DND-41 (cell line): ENCODE data around the gene SCRN1.

ENCODE experiments used
- ATAC-seq: fragments of 200-7000 bp; cut with Tn5 transposase; 3 replicates; pipeline ENCODE4 v1.9.1; 2021; ENCODE audit warnings: low read depth; ENCODE audit not compliant: insufficient read depth
- DNase-seq: peaks from one replicate; pipeline ENCODE4 v3.0.0-alpha.2; 2020
- H2AFZ ChIP-seq: 2 replicates; pipeline ENCODE4 v1.6.0; 2012; ENCODE audit warnings: low read depth, low read length
- H3K27ac ChIP-seq: 2 replicates; pipeline ENCODE4 v1.5.1; 2012; ENCODE audit warnings: low read length, inconsistent platforms
- H3K27me3 ChIP-seq: fragments of 200-600 bp; sonication (generic); 2 replicates; pipeline ENCODE4 v1.6.0; 2012; ENCODE audit warnings: low read length, mild to moderate bottlenecking, inconsistent platforms; ENCODE audit not compliant: insufficient read depth, poor library complexity
- H3K36me3 ChIP-seq: 2 replicates; pipeline ENCODE4 v1.5.1; 2012; ENCODE audit warnings: low read length, inconsistent platforms; ENCODE audit not compliant: insufficient read depth
- H3K4me1 ChIP-seq: 2 replicates; pipeline ENCODE4 v1.5.1; 2012; ENCODE audit warnings: mild to moderate bottlenecking, low read length; ENCODE audit not compliant: insufficient read depth
- H3K4me2 ChIP-seq: 2 replicates; pipeline ENCODE4 v1.6.0; 2012; ENCODE audit warnings: mild to moderate bottlenecking, moderate library complexity, low read length, inconsistent platforms; ENCODE audit not compliant: insufficient read depth
- H3K4me3 ChIP-seq, 2 experiments: fragments of 200-600 bp in 1 of 2; shearing (Covaris generic) in 1 of 2; 2 replicates each; pipeline ENCODE4 v1.5.1; 2012 to 2016; ENCODE audit warnings: inconsistent platforms in 2 of 2, low read length in 2 of 2, mild to moderate bottlenecking in 2 of 2, low read depth in 1 of 2, moderate library complexity in 1 of 2
- H3K79me2 ChIP-seq: 2 replicates; pipeline ENCODE4 v1.6.0; 2012; ENCODE audit warnings: low read length, inconsistent platforms; ENCODE audit not compliant: insufficient read depth
- H3K9ac ChIP-seq: 2 replicates; pipeline ENCODE4 v1.6.0; 2012; ENCODE audit warnings: low read depth, mild to moderate bottlenecking, inconsistent platforms, low read length, moderate library complexity
- H3K9me3 ChIP-seq: 2 replicates; pipeline ENCODE4 v1.5.1; 2012; ENCODE audit warnings: low read length, moderate library complexity, mild to moderate bottlenecking, inconsistent platforms; ENCODE audit not compliant: insufficient read depth, severe bottlenecking
- H4K20me1 ChIP-seq: 2 replicates; pipeline ENCODE4 v1.6.0; 2012; ENCODE audit warnings: low read length; ENCODE audit not compliant: insufficient read depth
- EZH2 ChIP-seq: IDR thresholded peaks from 3 replicates; pipeline ENCODE4 v1.6.1; 2012; ENCODE audit warnings: borderline replicate concordance, low read depth, mild to moderate bottlenecking, moderate library complexity, low read length, inconsistent platforms; ENCODE audit not compliant: severe bottlenecking
- TF ChIP-seq, protein P1 (sequence below): IDR thresholded peaks from 2 replicates; pipeline ENCODE4 v1.5.1; 2012; ENCODE audit warnings: borderline replicate concordance, low read length, moderate library complexity, mild to moderate bottlenecking; ENCODE audit not compliant: poor library complexity, severe bottlenecking; ENCODE audit errors: extremely low read depth

Gene SCRN1

DNA sequence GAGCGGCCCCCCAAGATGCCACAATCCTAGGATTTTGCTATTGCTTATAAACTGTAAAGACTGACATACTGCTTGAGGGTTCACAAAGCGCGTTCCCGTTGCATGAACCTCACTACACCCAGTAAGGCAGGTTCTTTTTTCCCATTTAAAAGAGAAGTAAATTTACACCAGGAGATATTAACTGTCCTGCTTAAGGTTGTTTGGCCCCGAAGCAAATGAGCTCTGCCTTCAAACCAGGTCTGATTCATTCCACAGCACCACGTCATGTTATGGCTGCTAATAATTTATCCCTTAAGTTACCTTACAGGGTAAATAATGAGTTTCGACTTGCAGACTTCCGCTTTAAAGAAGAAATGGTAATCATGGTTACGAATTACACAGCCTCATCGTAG lies 37.5 kb upstream of the SCRN1 start:
- peaks cover 59% of the 10 kb centered on the region for H3K4me1 ChIP-seq
- H3K9ac ChIP-seq: peak overlapping the region; percentile 76
- no peaks in the 10 kb centered on the region for H3K36me3 ChIP-seq
- DNase-seq (no peak), ATAC-seq (no peak)
- H3K9me3 ChIP-seq: no peaks in the 10 kb centered on the region
- TF ChIP-seq EZH2: no peak
- TF ChIP-seq, protein P1, sequence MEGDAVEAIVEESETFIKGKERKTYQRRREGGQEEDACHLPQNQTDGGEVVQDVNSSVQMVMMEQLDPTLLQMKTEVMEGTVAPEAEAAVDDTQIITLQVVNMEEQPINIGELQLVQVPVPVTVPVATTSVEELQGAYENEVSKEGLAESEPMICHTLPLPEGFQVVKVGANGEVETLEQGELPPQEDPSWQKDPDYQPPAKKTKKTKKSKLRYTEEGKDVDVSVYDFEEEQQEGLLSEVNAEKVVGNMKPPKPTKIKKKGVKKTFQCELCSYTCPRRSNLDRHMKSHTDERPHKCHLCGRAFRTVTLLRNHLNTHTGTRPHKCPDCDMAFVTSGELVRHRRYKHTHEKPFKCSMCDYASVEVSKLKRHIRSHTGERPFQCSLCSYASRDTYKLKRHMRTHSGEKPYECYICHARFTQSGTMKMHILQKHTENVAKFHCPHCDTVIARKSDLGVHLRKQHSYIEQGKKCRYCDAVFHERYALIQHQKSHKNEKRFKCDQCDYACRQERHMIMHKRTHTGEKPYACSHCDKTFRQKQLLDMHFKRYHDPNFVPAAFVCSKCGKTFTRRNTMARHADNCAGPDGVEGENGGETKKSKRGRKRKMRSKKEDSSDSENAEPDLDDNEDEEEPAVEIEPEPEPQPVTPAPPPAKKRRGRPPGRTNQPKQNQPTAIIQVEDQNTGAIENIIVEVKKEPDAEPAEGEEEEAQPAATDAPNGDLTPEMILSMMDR: no peak
- peaks cover 60% of the 10 kb centered on the region for H3K79me2 ChIP-seq
- H3K27ac ChIP-seq: peak overlapping the region; percentile 58
- H3K27me3 ChIP-seq: no peaks in the 10 kb centered on the region
- H4K20me1 ChIP-seq: peaks cover 14% of the 10 kb centered on the region; the same call in 1 of the 2 replicates
- H3K4me3 ChIP-seq: peak overlapping the region; percentile 49 to 91; a peak in 3 of 4 replicates
- peak overlapping the region; percentile 80 for H2AFZ ChIP-seq
- H3K4me2 ChIP-seq: peak overlapping the region; percentile 82

GRCh38 chr7:30026229-30027064 lies 36.8 kb upstream of the SCRN1 start, which contains the start of gene FKBP14:
FKBP14 (minus strand) TSS chr7:30026702; CDS start chr7:30026508, 194 bp downstream.
- DNase-seq (peak; percentile 97), ATAC-seq (peak; percentile 90)
- H3K4me2 ChIP-seq: peak within 1 kb of the TSS; percentile 82
- TF ChIP-seq EZH2: no peak
- TF ChIP-seq, protein P1: no peak
- no peaks in the 10 kb centered on the region for H3K36me3 ChIP-seq
- H3K4me3 ChIP-seq: peak within 1 kb of the TSS; percentile 49 to 91
- peaks cover 13% of the 10 kb centered on the region; the same call in 1 of the 2 replicates for H4K20me1 ChIP-seq
- H3K9me3 ChIP-seq: no peaks in the 10 kb centered on the region
- H3K9ac ChIP-seq: peak within 1 kb of the TSS; percentile 76
- H3K79me2 ChIP-seq: peaks cover 54% of the 10 kb centered on the region
- H2AFZ ChIP-seq: peak within 1 kb of the TSS; percentile 97
- peaks cover 59% of the 10 kb centered on the region for H3K4me1 ChIP-seq
- H3K27ac ChIP-seq: peak within 1 kb of the TSS; percentile 85
- H3K27me3 ChIP-seq: no peaks in the 10 kb centered on the region

- Histone ChIP-seq H3K27ac (no peak overlapping the region), H3K9me3 (no peaks in the 10 kb centered on the region), H3K27me3 (no peaks in the 10 kb centered on the region), H2AFZ (no peak overlapping the region), H3K36me3 (no peaks in the 10 kb centered on the region; the same call in 1 of the 2 replicates), H3K4me3 (no peak overlapping the region), H3K4me1 (peaks cover 34% of the 10 kb centered on the region), H3K79me2 (peaks cover 25% of the 10 kb centered on the region), H3K4me2 (peak overlapping the region; percentile 82; the same call in 1 of the 2 replicates), H4K20me1 (no peaks in the 10 kb centered on the region), H3K9ac (no peak overlapping the region)
- no peak for ATAC-seq
- DNase-seq: no peak
- no peak for TF ChIP-seq EZH2
- TF ChIP-seq, protein P1: no peak
Measured at GRCh38 chr7:30023524-30023923, 33.9 kb upstream of the SCRN1 start.
